ENCODE data around the gene CLEC4E. TPM values are rescaled to one million over a fixed set of nuclear protein-coding genes. Genes with fewer than 3 reads are reported as not detected.
"Not testable (repeated sequence)": the region's sequence is repeated elsewhere in the genome, so short reads cannot be mapped to it uniquely, and the experiment has no call there.

The CLEC4E gene
- total RNA-seq, 6 donors from 2014 or later: 3.0 to 30.8 (median 16.3) TPM

- TF ChIP-seq POLR2A (IDR thresholded peaks at IDR 0.05) (no peak), CTCF (IDR thresholded peaks at IDR 0.05) (no peak), POLR2AphosphoS5 (IDR thresholded peaks at IDR 0.05) (no peak), EP300 (IDR thresholded peaks at IDR 0.05) (no peak)
- WGBS, 2 donors: 30 to 42% methylated on average over 2 of the region's 2 CpGs
- H3K4me1 ChIP-seq: peaks cover 0 to 9% (median 8%) of the 10 kb centered on the region in 4 donors
- peak; percentile 30 to 85 for ATAC-seq (ENCODE audit: low FRiP score in 2 of 2)
- H3K9me3 ChIP-seq: peaks cover 0 to 5% (median 0%) of the 10 kb centered on the region in 4 donors
- no peaks in the 10 kb centered on the region for H3K36me3 ChIP-seq
- no peaks in the 10 kb centered on the region for H3K27me3 ChIP-seq
- peak overlapping the region in 2 of 4 donors; percentile 48 to 57 for H3K27ac ChIP-seq
- DNase-seq: peak in 1 of 2 donors; percentile 30
- no peak overlapping the region for H3K4me3 ChIP-seq
Observed at GRCh38 chr12:8572507-8572906, 31.8 kb upstream of the CLEC4E start.

- Histone ChIP-seq H3K4me3 (peak overlapping the region in 1 of 4 donors; percentile 5), H3K27ac (peak overlapping the region; percentile 35 to 83 (median 63)), H3K36me3 (no peaks in the 10 kb centered on the region), H3K4me1 (peaks cover 4 to 13% (median 6%) of the 10 kb centered on the region in 4 donors), H3K9me3 (peaks cover 0 to 15% (median 0%) of the 10 kb centered on the region in 4 donors), H3K27me3 (no peaks in the 10 kb centered on the region)
- ATAC-seq (ENCODE audit: low FRiP score in 2 of 2) (no peak), DNase-seq (no peak)
- TF ChIP-seq EP300 (IDR thresholded peaks at IDR 0.05): no peak
- TF ChIP-seq CTCF (IDR thresholded peaks at IDR 0.05): peak in 1 of 6 experiments; percentile 10
Observed at GRCh38 chr12:8566525-8566924, 25.8 kb upstream of the CLEC4E start.

- H3K27me3 ChIP-seq, DNase-seq, H3K36me3 ChIP-seq: not testable (repeated sequence)
- peak in 1 of 2 donors; percentile 62 for ATAC-seq (ENCODE audit: low FRiP score in 2 of 2)
- Histone ChIP-seq H3K9me3 (peaks cover 0 to 15% (median 0%) of the 10 kb centered on the region in 4 donors), H3K27ac (peak overlapping the region; percentile 35 to 83 (median 63)), H3K4me3 (peak overlapping the region in 1 of 4 donors; percentile 5), H3K4me1 (peaks cover 4 to 13% (median 6%) of the 10 kb centered on the region in 4 donors)
- WGBS, 2 donors: 44 to 50% methylated on average over 2 of the region's 2 CpGs
Observed at GRCh38 chr12:8566052-8566451, 25.3 kb upstream of the CLEC4E start.

GRCh38 chr12:8564656-8565055 lies 24.0 kb upstream of the CLEC4E start:
- WGBS, 2 donors: 68 to 79% methylated on average over 22 of the region's 22 CpGs
- TF ChIP-seq POLR2AphosphoS5 (IDR thresholded peaks at IDR 0.05): no peak
- no peak for TF ChIP-seq EP300 (IDR thresholded peaks at IDR 0.05)
- no peak for TF ChIP-seq POLR2A (IDR thresholded peaks at IDR 0.05)
- TF ChIP-seq CTCF (IDR thresholded peaks at IDR 0.05): no peak
- H3K4me3 ChIP-seq: no peak overlapping the region
- no peaks in the 10 kb centered on the region for H3K27me3 ChIP-seq
- H3K9me3 ChIP-seq: peaks cover 0 to 15% (median 0%) of the 10 kb centered on the region in 4 donors
- no peaks in the 10 kb centered on the region for H3K36me3 ChIP-seq
- DNase-seq (peak in 1 of 2 donors; percentile 37), ATAC-seq (ENCODE audit: low FRiP score in 2 of 2) (no peak)
- peaks cover 4 to 13% (median 6%) of the 10 kb centered on the region in 4 donors for H3K4me1 ChIP-seq
- no peak overlapping the region for H3K27ac ChIP-seq

- no peak for TF ChIP-seq POLR2AphosphoS5 (IDR thresholded peaks at IDR 0.05)
- TF ChIP-seq CTCF (IDR thresholded peaks at IDR 0.05): no peak
- no peak for TF ChIP-seq POLR2A (IDR thresholded peaks at IDR 0.05)
- no peak for TF ChIP-seq EP300 (IDR thresholded peaks at IDR 0.05)
- Histone ChIP-seq H3K4me3 (no peak overlapping the region), H3K4me1 (peaks cover 4 to 13% (median 6%) of the 10 kb centered on the region in 4 donors), H3K9me3 (peaks cover 0 to 15% (median 0%) of the 10 kb centered on the region in 4 donors), H3K36me3 (no peaks in the 10 kb centered on the region), H3K27me3 (no peaks in the 10 kb centered on the region), H3K27ac (no peak overlapping the region)
- no peak for DNase-seq
- 76 to 84% methylated on average over 3 of the region's 3 CpGs for WGBS, 2 donors
- ATAC-seq (ENCODE audit: low FRiP score in 2 of 2): no peak
Observed at GRCh38 chr12:8563356-8563755, 22.7 kb upstream of the CLEC4E start.

Data from upper lobe of left lung (tissue), 6 donors.